Bronchial epithelial cell (primary cell): ENCODE measurements around the gene RBP5. TPM values are rescaled to one million over a fixed set of nuclear protein-coding genes. Genes with fewer than 3 reads are reported as not detected.

Experiments
- DNase-seq: peaks from one replicate; pipeline ENCODE4 v3.0.0-alpha.2; 2010; ENCODE audit warnings: low read depth
- FAIRE-seq: peaks from 2 replicates; lab custom pipeline; 2011; peaks lifted over from hg19 to GRCh38; lab: Jason Lieb, UNC
- H3K27me3 ChIP-seq: 2 replicates; pipeline ENCODE4 v1.5.1; 2011; ENCODE audit warnings: low read length; ENCODE audit not compliant: control insufficient read depth, insufficient read depth
- H3K36me3 ChIP-seq: 2 replicates; pipeline ENCODE4 v1.5.1; 2011; ENCODE audit warnings: low read length; ENCODE audit not compliant: control insufficient read depth, insufficient read depth
- H3K4me3 ChIP-seq: 2 replicates; pipeline ENCODE4 v1.5.1; 2011; ENCODE audit warnings: mild to moderate bottlenecking, low read depth, low read length, control low read depth
- CTCF ChIP-seq: IDR thresholded peaks from 2 replicates; pipeline ENCODE4 v1.5.1; 2011; ENCODE audit warnings: mild to moderate bottlenecking, moderate library complexity, low read length, control low read depth, inconsistent platforms; ENCODE audit not compliant: insufficient read depth, severe bottlenecking
- total RNA-seq: library from RNA; depleted of rRNA; stranded (reverse); fragments of >200 nt; gene quantifications from 2 replicates; pipeline ENCODE4 v1.2.1, GENCODE V29; 2014

The RBP5 gene
- total RNA-seq, 1 donor from 2014 or later = not detected

- no peak for TF ChIP-seq CTCF
- H3K4me3 ChIP-seq = no peak overlapping the region
- FAIRE-seq (no peak), DNase-seq (no peak)
- peaks cover 24% of the 10 kb centered on the region for H3K36me3 ChIP-seq
- H3K27me3 ChIP-seq = no peaks in the 10 kb centered on the region
Observed at GRCh38 chr12:7114851-7115250, 13.8 kb downstream of the RBP5 start.

GRCh38 chr12:7114008-7114407 is 14.7 kb downstream of the RBP5 start:
- H3K27me3 ChIP-seq = no peaks in the 10 kb centered on the region
- no peak for TF ChIP-seq CTCF
- H3K36me3 ChIP-seq = peaks cover 24% of the 10 kb centered on the region
- DNase-seq (no peak), FAIRE-seq (no peak)
- no peak overlapping the region for H3K4me3 ChIP-seq

GRCh38 chr12:7113389-7113871 is 15.3 kb downstream of the RBP5 start:
- DNase-seq (peak; percentile 29), FAIRE-seq (no peak)
- peak; percentile 74 for TF ChIP-seq CTCF
- Histone ChIP-seq H3K27me3 (no peaks in the 10 kb centered on the region), H3K4me3 (no peak overlapping the region), H3K36me3 (peaks cover 24% of the 10 kb centered on the region)

GRCh38 chr12:7112041-7112440 is 16.6 kb downstream of the RBP5 start:
- Histone ChIP-seq H3K4me3 (no peak overlapping the region), H3K27me3 (no peaks in the 10 kb centered on the region), H3K36me3 (peaks cover 20% of the 10 kb centered on the region)
- DNase-seq (no peak), FAIRE-seq (no peak)
- TF ChIP-seq CTCF = no peak

GRCh38 chr12:7110661-7111060 is 18.0 kb downstream of the RBP5 start:
- Histone ChIP-seq H3K27me3 (no peaks in the 10 kb centered on the region), H3K4me3 (no peak overlapping the region), H3K36me3 (peaks cover 13% of the 10 kb centered on the region)
- DNase-seq (no peak), FAIRE-seq (no peak)
- no peak for TF ChIP-seq CTCF

- DNase-seq (no peak), FAIRE-seq (no peak)
- Histone ChIP-seq H3K27me3 (no peaks in the 10 kb centered on the region), H3K4me3 (peak overlapping the region; percentile 65), H3K36me3 (peaks cover 6% of the 10 kb centered on the region)
- no peak for TF ChIP-seq CTCF
Observed at GRCh38 chr12:7109572-7109920, 19.1 kb downstream of the RBP5 start.
